HL-60 (cell line): ENCODE measurements around the gene ST6GAL1.

ENCODE experiments used
- CTCF ChIP-seq: IDR thresholded peaks from one replicate; pipeline ENCODE4 v1.5.1; 2011; ENCODE audit warnings: low read length, control low read depth, inconsistent platforms; ENCODE audit not compliant: insufficient read depth
- GABPA ChIP-seq: IDR thresholded peaks from 2 replicates; pipeline ENCODE4 v1.6.1; 2012; ENCODE audit warnings: low read depth
- POLR2AphosphoS5 ChIP-seq: IDR thresholded peaks from 2 replicates; pipeline ENCODE4 v1.6.1; 2012; ENCODE audit warnings: low read depth
- REST ChIP-seq: IDR thresholded peaks from 2 replicates; pipeline ENCODE4 v1.6.1; 2012; ENCODE audit warnings: low read depth; ENCODE audit not compliant: insufficient replicate concordance
- SPI1 ChIP-seq: IDR thresholded peaks from 2 replicates; pipeline ENCODE4 v1.6.1; 2012; ENCODE audit warnings: low read depth, mild to moderate bottlenecking, borderline replicate concordance

GRCh38 chr3:187019542-187020072, 89.3 kb downstream of the ST6GAL1 start:
- TF ChIP-seq CTCF (no peak), POLR2AphosphoS5 (no peak), REST (no peak), GABPA (no peak), SPI1 (no peak)
